Cardiac septum (tissue), 1 donor: ENCODE measurements around the gene HOXC11. TPM values are rescaled to one million over a fixed set of nuclear protein-coding genes. Genes with fewer than 3 reads are reported as not detected.

Experiments used
- DNase-seq: peaks from one replicate; pipeline ENCODE4 v3.0.0-alpha.2; 2020; ENCODE audit warnings: low spot score
- intact Hi-C: fragments of 100-400 bp; cut with DNase I; formaldehyde crosslinking; loops from one replicate; pipeline ENCODE4 v1.14.0; 2022
- long read RNA-seq: library from polyadenylated mRNA; unstranded; transcript quantifications from one replicate; pipeline ENCODE4 v2.0.0, GENCODE V29; 2021
- total RNA-seq: library from RNA; stranded (reverse); fragmentation: NEBNext Ultra II Directional; extraction: Animal tissue kit (Norgen Biotek cat#: 25700); gene quantifications from one replicate; pipeline ENCODE4 v1.2.1, GENCODE V29; 2021
- donor health status: DM: no; HTN: no; CAD: no.

The HOXC11 gene
- not detected for total RNA-seq
- long read RNA-seq, result 0 reads

DNA sequence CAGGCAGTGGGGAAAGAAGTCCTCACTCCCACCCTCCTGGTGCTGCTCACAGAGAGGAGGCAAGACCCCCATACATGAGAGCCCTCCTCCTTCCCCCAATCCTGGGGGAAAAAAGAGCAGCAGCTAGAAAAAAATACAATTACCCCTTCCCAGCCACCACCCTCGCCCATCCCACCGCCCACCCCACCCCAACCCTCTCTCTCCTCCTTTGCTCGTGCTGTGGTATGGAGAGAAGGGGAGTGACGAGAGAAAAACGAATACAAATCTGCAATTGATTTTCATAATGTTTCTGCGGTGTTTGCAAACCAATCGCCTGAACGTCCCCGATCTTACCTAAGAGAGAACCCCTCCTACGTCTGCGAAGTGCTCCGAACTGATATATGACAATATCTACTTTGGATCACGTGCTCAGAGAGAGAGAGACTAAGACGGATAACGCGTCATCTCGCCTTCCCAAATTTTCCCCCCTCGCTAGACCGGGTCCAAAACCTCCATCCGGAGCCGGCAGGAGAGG lies at the start of gene HOXC11:
HOXC11 (plus strand) TSS at position 405 of the 514 bp plus-strand sequence. CDS start 116 bp downstream, outside the sequence.
- DNase-seq, result no peak
- intact Hi-C loops, result no loop called here

DNA sequence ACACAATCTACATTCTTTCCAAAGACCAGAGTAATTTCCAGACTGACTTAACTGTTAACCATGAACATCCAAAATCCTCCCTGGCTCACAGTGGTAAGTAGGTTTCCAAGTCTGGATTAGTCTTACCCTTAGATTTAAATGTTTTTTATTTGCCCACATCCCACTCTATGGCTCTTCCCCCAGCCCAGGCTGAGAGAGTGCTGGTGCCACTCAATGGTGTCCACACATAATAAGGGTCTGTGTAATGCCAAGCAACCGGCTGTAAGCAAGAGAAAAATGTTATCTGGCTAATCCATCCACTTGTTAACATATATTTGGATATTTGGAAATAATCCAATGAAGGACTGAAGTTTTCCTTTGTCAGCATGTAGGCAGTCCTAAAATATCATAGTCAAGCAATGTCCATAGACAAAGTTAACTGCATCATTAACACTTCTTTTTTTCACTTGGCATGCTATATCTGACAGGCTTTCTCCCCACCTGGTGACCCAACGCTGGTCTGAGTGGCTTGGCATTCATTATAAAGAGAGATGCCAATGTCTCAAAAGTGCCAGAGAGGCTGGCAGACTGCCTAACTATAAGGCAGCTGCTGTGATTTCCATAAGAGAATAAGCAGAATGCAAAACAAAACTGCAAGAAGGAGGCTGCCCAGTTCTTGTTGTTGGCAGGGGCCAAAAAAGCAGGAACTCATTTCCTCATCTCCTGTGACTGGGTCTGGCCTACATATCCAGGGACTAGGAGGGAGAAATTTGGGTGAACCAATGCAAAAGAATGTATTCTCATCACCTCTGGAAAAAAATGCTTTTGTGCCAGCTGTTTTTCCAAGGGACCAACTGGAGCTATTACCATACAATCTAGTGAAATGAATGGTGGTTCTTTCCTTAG lies 48.2 kb upstream of the HOXC11 start:
- intact Hi-C loops, result no loop called here
- DNase-seq, result no peak

DNA sequence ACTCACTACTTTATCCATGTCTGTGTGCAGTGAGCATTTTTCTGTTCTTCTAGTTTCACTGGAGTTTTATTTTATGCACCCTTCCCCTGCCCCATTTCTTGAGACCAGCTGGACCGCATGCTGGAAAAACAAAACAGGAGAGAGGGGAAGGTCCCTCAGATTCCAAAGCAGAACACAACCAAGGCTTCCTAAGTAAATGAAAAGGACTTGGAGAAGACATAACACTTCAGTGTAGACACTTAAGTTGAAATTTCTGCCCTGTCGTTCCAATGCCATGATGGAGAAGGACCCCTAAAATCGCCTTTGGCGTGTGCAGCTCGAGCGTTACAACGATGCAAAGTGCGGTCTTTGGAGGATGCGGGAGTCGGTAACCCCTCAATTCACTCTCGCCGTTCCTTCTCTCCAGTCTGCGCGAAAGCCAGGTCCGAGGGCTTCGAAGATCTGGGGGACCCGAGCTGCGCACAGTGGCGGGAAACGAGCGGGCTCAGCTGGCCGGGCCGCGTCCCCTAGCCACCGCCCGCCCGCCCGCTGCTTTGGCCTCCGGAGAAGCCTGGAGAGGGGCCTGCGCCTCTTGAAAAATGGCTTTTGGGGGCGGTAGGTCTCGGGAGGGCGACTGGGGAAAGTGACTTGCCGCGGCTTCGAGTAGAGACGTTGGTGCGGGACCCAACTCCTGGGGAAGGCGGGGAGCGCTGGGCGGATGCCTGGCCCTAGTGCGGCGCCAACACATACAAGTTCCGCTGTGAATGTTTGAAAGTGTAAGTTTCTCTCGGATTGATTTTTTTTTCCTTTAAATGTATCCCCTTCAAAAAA lies 45.5 kb upstream of the HOXC11 start:
- no peak for DNase-seq
- intact Hi-C loops, result no loop called here

DNA sequence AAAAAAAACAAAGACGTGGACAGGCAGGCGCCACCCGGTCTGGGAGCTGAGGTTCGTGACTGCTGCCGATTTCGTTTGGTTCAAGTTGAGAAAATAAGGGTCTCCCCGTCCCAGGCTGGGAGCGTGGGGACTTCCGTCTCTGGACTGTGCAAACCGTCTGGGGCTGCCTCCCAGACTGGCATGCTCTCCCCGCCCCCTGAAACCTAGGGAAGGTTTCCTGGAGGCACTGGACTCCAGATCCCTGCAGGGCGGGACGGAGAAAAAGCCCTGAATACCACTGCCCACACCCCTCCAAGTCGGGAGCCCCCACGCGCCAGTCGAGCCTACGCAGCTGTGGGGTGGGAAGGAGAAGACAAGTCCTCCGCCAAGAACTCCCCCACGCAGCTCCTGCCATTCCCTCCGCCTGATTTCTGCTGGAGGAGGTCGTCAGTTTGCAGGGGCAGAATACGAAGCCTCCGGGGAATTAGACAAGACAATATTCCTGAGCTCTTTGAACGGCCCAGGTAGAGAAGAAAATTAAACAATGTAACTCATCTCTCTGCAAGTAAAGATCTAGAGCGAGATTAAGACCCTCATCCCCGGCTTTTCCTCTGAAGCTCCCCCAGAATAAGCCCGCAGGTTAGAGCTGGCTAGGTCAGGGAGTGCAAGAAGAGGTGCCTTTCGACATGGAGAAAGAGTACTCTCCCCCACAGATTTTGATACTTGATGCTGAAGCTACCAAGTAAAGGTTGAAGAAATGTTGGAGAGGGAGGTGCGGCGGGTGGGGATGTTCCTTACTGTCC lies 44.7 kb upstream of the HOXC11 start:
- intact Hi-C loops, result no loop called here
- no peak for DNase-seq

DNA sequence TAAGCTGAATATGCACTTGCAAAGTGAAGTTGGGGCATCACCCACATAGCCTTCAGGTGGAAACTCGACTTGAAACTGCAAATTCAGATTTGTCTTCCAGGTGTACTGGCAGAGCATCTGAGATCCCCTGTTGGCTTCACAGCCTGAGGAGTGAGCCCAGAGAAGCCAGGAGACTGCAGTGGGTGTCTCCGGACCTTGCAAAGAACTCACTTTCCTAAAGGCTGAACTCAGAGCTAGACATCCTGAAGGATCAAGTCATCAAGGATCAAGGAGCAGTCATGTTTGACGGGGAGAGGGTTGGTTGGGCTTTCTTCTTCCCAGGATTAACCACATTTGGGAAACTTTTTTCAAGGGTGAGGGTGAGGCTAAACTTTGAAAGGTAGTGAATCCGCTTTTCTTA lies 43.4 kb upstream of the HOXC11 start:
- intact Hi-C loops, result no loop called here
- DNase-seq, result no peak

DNA sequence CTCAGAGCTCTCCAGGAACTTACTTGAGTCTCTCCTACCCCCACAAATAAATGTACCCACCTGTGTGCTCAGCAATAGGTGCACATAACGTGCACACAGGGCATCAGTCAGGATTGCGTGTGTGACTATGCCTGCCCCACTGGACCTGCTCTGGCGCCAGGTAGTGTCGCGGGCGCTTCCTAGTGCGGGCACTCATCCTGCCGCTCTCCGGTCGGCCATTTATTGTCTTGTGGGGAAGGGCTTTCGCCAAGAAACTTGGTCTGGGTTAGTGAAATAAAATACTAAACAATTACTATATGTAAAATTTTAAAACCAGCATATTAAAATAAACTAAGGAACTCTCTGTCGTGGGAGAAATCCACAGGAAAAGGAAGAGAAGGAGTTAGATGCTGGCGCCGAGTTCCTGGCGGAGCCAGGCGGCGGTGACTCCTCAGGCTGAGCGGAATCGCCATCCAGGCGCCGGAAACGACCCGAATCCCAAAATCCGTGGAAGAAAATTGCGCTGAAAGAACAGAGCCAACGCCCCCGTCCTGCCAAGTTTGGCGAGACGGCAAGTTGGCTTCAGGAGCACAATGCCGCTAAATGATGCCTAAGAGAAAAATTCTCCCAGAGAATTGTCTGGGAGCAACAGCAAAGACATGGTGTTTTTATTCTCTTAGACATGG lies 42.2 kb upstream of the HOXC11 start:
- DNase-seq, result no peak
- intact Hi-C loops, result no loop called here

DNA sequence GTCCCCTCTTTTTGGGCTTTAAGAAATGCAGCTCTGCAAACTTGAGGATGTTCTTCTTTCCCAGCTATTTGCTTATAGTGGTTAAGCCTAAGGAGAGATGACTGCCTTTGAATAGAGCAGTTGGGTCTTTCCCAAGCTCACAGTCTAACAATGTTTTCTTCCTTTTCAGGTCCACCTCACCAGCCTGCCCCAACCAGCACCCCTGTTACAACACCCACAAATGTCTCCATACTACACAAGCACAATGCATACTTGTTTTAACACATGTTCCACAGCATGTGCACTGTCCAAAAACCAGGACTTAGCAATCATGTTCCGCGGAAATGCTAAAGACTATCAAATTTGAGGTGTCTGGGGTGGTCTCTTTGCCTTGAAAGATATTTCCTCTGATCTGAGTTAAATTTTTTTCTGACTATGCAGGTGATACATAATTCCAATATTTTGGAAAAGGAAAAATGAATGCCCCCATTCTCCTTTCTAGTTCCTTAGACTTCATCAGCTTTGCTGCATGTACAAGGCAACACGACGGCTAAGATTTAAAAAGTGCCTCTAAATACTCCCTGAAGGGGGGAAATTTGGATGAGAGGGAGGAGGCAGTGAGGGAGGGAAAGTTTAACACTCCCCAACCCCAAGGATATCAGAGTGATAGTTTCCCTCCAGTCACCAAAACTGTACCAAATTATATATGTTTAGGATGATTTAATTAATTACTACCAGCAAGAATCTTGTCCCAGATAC lies 40.9 kb upstream of the HOXC11 start:
- no peak for DNase-seq
- intact Hi-C loops, result no loop called here

DNA sequence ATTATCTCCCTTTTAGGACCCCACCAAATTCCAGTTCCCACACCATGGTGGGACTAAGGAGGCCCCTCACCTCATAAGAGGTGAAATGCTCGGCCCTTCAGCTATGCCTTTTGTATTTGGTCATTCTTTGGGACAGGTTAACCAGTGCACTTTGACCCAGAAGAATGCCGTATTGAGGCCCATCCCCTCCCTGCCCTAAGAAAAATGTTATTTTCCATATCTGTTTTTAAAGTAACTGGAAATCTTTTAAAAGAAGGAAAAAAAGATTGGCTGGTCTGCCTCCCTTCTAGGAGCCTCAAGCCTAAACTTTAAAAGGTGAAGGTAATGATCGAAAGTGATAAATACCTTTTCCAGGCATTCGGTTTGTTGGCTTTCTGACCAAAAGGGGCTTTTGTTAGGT lies 40.0 kb upstream of the HOXC11 start:
- intact Hi-C loops, result no loop called here

DNA sequence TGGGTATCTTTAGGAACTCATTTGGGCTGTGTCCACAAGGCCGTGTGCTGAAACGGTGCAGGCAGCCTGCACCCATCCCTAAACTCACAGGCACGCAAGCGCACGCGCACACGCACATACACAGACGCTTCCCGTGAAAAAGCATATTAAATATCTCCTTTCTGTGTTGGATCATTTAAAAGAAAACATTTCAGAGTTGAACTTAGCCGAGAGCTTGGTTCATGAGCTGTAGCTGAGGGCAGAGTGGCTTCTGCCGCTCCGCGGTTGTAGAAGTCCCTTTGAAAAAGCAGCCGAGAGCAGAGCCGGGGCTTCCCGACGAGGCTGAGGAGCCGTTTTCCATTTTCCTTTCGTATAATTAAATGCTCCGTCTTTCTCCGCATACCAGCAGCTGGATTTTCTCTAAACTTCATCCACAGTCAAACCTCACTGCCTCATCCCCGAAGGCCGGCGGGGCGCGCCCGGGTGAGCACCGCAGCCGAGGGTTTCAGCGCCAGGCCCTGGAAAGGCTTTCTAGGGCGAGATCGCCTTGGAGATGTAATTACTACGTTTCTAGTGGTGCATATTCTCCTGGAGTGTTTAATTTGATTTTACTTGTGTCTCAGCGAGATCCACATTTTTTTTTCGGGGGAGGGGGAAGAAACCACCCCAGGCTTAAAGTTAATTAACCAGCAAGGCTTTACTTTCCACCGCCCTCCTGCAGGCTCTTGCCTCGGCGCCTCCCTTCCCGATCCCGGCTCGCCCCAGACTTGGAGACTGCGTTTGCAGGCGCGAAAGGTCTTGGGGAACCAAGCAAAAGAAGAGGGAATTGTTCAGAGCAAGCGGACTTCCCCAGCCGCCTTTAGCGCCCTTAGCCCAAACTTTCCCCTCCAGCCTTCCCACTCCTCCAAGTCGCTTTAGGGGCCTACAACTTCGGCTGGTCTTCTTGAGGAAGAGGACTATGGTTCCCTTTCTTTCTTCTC lies 37.3 kb upstream of the HOXC11 start:
- no peak for DNase-seq
- intact Hi-C loops, result no loop called here

More for the DNA sequence above, 40.0 kb upstream of the HOXC11 start:
- DNase-seq, result no peak

DNA sequence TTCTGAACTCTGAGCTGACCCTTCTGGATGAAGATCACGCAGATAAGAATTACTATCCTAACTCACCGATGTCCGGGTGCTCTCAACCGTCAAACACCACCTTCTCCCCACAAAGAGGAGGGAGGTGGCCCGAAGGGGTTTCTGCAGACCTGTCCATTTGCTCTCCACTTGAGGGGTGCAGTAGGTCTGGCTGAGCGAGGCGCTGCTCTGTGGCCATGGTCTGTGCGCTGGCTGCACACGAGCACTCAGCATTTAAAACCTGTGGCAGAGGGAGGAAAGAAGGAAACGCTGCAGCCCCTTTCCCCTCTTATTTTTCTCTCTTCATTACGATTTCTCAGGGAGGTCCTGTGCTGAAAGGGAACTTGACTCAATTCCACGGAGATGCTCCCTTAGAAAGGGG lies 35.8 kb upstream of the HOXC11 start:
- no peak for DNase-seq
- intact Hi-C loops, result no loop called here

DNA sequence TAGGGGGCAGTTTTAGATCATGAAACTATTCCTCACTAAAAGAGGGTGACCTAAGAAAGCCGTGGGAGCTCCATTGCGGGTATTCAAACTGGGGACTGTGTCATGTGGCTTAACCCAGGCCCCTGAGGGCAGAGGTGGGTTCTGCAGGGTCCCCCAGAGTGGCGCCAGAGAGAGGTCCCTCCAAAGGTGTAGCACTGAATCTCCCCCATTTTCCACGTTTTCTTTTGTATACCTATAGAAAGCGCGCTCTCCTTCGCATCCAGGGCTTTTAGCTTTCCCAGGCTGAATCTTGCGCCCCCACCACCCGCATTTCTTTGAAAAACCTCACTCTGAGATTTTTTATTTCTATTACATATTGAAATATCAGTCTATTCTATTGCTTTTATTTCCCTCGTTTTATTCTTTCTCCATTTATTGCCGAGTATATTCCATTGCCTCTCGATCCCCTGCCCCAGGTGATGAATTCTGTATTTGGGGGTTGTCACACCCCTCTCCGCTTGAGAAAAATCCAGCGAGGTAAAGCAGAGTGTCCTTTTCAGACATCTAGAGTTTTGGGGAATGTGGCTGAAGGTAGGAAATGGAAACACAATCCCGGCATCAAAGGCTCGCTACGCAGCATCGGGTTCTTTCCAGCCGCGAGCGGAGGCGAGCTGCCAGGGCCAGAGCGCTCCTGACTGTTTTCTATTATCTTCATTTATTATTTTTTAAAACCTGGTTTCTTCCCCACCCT lies 35.2 kb upstream of the HOXC11 start:
- intact Hi-C loops, result no loop called here
- no peak for DNase-seq

DNA sequence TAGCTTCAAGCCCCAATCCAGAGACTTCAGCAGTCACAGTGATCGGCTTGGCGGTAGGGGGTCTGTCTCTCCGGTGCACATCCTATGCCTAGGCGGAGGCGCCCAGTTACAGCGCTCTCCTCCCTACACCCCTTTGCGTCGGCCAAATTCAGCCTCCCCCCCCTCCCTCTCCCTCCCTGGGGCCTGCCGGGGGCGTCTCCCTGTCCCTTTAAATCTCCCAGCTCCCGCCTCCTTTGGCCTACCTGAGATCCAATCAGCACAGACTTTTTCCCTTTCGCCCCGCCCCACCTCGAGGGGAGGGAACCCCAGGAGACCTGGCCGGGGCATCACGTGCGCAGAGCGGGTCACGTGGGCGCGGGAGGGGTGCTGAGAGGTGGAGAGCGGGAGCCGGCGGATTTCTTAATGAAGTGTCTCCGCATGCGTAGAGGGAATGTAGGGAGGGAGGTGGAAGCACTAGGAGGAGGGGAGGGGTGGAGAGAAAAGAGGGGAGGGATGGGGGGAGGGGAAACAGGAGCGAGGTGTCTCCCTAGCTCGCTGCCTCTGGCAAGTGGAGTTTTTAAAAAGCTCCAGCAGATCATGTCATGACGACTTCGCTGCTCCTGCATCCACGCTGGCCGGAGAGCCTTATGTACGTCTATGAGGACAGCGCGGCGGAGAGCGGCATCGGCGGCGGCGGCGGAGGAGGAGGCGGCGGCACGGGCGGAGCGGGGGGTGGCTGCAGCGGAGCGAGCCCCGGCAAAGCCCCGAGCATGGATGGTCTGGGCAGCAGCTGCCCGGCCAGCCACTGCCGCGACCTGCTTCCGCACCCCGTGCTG lies 34.4 kb upstream of the HOXC11 start, which contains the start of gene HOXC13:
HOXC13 (plus strand) TSS at position 506 of the 815 bp plus-strand sequence; CDS start at position 582, 76 bp downstream.
- no peak for DNase-seq
- intact Hi-C loops, result no loop called here

DNA sequence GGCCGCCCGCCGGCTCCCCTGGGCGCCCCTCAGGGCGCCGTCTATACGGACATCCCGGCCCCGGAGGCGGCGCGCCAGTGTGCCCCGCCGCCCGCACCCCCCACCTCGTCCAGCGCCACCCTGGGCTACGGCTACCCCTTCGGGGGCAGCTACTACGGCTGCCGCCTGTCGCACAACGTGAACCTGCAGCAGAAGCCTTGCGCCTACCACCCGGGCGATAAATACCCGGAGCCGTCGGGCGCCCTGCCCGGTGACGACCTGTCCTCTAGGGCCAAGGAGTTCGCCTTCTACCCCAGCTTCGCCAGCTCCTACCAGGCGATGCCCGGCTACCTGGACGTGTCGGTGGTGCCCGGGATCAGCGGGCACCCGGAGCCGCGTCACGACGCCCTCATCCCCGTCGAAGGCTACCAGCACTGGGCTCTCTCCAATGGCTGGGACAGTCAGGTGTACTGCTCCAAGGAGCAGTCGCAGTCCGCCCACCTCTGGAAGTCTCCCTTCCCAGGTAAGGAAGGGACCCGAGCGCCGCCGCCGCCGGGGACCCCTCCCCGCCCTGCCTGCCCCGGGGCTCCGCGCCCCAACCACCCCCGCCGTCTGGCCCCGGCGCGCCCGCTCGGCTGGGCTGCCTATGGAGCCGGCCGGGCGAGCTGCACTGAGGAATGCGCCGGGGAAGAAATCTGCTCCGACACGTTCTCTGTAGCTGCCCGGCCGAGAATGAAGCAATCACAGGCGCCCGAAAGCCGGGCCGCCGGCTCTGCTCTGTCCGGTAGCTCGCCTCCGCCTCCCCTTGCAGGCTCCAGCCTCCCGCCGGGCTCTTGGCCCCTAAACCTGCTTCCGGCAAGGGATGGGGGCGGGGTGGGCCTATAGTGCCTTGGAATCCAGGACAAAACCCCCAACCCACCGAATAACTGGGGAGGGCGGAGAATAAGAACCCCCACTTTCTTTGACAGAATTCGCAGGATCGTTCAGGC lies 33.5 kb upstream of the HOXC11 start:
- DNase-seq, result no peak
- intact Hi-C loops, result no loop called here

DNA sequence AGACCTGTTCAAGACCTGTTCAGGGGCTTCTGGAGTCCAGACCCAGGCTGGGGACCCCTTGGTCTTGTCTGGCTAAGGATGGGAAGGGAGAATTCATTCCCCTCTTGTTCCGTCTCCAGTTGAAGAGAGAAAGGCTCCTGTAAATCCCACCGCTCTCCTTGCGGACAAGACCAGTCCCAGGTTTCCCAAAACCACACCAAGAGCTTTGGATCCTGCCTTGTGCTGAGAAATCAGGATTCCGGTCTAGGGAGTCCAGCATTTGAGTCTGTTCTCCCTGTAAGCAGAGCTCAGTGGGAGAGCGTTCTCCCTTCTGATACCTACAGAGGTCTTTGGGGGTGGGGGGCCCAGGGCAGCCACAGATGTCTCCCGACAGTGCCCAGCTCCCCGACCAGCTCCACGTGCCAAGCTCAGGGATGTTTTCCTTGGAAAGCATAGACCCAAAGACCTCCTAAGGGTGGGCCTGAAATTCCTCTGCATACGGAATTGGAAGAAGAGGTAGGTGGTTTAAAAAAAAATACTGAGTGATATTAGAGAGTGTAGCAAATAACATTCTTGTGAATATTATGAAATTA lies 32.4 kb upstream of the HOXC11 start:
- intact Hi-C loops, result no loop called here
- no peak for DNase-seq
